Neural cell (in vitro differentiated cells): ENCODE data around the gene ODAD3.

Experiments
- EP300 ChIP-seq: fragments of 450-650 bp; conservative IDR thresholded peaks from 2 replicates; pipeline ENCODE4 v1.6.1; 2014; ENCODE audit warnings: antibody characterized with exemption, mild to moderate bottlenecking, moderate library complexity; ENCODE audit not compliant: poor library complexity, severe bottlenecking
- EZH2 ChIP-seq: fragments of 200-600, 300-800 bp; shearing (Covaris generic), sonication (generic); IDR thresholded peaks from 2 replicates; pipeline ENCODE4 v1.6.1; 2014; ENCODE audit warnings: antibody characterized with exemption, low read length, borderline replicate concordance, mild to moderate bottlenecking; ENCODE audit not compliant: insufficient read depth, poor library complexity, severe bottlenecking
- MXI1 ChIP-seq: fragments of 450-650 bp; conservative IDR thresholded peaks from 2 replicates; pipeline ENCODE4 v1.6.1; 2014; ENCODE audit warnings: antibody characterized with exemption, mild to moderate bottlenecking; ENCODE audit not compliant: poor library complexity, severe bottlenecking
- POLR2AphosphoS5 ChIP-seq: IDR thresholded peaks from 2 replicates; pipeline ENCODE4 v1.6.1; 2012
- SMC3 ChIP-seq: fragments of 450-650 bp; conservative IDR thresholded peaks from 2 replicates; pipeline ENCODE4 v1.6.1; 2014; ENCODE audit warnings: antibody characterized with exemption, mild to moderate bottlenecking, moderate library complexity; ENCODE audit not compliant: poor library complexity
- TF ChIP-seq, protein P1 (sequence below): fragments of 450-650 bp; IDR thresholded peaks from 2 replicates; pipeline ENCODE4 v1.5.1; 2014; ENCODE audit warnings: antibody characterized with exemption, mild to moderate bottlenecking, moderate library complexity; ENCODE audit not compliant: poor library complexity, severe bottlenecking
- TF ChIP-seq, protein P2 (sequence below): IDR thresholded peaks from 2 replicates; pipeline ENCODE4 v1.6.1; 2012; ENCODE audit warnings: borderline replicate concordance

DNA sequence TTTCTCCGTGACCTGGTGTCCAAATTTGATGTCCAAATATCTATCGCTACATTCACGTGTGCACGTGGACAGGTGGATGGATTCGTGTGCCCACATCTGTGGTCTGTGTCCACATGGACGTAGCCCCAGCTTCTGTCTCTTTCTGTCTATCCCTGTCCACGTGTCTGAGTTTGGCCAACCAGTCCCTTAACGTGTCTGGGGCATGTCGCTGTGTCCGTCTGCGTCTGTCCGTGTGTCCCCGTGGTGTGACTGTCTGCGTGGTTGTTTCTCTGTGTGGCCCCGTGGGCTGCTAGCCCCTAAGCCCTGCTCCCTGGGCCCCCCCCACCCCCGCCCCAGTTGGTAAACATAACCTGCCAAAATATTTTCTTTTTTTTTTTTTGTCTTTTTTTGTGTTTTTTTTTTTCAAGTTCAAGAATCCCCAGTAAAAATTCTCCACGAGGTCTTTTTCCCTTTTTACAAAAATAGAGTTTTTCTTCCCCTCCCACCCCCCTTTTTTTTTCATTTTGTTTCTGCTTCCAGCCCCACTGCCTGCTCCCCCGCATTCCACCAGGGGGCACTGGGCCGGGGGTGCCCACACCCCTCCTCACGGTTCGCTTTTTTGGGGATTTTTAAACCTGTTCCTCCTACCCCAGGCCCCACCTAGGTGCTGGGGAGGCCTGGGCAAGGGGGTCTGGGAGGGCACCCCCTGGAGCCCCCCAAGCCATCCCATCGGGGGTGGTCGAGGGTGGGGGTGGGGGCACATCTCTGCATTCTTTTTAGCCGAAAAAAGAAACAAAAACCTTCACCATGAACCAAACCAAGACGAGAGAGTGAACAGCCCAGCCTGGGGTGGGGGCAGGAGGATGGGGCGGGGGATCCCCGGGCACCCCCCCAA, 18.8 kb upstream of the ODAD3 start:
- TF ChIP-seq, protein P1, sequence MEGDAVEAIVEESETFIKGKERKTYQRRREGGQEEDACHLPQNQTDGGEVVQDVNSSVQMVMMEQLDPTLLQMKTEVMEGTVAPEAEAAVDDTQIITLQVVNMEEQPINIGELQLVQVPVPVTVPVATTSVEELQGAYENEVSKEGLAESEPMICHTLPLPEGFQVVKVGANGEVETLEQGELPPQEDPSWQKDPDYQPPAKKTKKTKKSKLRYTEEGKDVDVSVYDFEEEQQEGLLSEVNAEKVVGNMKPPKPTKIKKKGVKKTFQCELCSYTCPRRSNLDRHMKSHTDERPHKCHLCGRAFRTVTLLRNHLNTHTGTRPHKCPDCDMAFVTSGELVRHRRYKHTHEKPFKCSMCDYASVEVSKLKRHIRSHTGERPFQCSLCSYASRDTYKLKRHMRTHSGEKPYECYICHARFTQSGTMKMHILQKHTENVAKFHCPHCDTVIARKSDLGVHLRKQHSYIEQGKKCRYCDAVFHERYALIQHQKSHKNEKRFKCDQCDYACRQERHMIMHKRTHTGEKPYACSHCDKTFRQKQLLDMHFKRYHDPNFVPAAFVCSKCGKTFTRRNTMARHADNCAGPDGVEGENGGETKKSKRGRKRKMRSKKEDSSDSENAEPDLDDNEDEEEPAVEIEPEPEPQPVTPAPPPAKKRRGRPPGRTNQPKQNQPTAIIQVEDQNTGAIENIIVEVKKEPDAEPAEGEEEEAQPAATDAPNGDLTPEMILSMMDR, result no peak
- TF ChIP-seq EZH2 (no peak), POLR2AphosphoS5 (no peak), MXI1 (no peak), EP300 (no peak), SMC3 (no peak)
- TF ChIP-seq, protein P2, sequence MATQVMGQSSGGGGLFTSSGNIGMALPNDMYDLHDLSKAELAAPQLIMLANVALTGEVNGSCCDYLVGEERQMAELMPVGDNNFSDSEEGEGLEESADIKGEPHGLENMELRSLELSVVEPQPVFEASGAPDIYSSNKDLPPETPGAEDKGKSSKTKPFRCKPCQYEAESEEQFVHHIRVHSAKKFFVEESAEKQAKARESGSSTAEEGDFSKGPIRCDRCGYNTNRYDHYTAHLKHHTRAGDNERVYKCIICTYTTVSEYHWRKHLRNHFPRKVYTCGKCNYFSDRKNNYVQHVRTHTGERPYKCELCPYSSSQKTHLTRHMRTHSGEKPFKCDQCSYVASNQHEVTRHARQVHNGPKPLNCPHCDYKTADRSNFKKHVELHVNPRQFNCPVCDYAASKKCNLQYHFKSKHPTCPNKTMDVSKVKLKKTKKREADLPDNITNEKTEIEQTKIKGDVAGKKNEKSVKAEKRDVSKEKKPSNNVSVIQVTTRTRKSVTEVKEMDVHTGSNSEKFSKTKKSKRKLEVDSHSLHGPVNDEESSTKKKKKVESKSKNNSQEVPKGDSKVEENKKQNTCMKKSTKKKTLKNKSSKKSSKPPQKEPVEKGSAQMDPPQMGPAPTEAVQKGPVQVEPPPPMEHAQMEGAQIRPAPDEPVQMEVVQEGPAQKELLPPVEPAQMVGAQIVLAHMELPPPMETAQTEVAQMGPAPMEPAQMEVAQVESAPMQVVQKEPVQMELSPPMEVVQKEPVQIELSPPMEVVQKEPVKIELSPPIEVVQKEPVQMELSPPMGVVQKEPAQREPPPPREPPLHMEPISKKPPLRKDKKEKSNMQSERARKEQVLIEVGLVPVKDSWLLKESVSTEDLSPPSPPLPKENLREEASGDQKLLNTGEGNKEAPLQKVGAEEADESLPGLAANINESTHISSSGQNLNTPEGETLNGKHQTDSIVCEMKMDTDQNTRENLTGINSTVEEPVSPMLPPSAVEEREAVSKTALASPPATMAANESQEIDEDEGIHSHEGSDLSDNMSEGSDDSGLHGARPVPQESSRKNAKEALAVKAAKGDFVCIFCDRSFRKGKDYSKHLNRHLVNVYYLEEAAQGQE, result no peak
